ENCODE results near the gene CDK16.

CDK16 gene

GRCh38 chrX:47184486-47184885, 34.0 kb upstream of the CDK16 start (continued):
- TF ChIP-seq, protein P1, sequence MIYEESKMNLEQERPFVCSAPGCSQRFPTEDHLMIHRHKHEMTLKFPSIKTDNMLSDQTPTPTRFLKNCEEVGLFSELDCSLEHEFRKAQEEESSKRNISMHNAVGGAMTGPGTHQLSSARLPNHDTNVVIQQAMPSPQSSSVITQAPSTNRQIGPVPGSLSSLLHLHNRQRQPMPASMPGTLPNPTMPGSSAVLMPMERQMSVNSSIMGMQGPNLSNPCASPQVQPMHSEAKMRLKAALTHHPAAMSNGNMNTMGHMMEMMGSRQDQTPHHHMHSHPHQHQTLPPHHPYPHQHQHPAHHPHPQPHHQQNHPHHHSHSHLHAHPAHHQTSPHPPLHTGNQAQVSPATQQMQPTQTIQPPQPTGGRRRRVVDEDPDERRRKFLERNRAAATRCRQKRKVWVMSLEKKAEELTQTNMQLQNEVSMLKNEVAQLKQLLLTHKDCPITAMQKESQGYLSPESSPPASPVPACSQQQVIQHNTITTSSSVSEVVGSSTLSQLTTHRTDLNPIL (CRISPR knock-in tag; IDR thresholded peaks at IDR 0.05; ENCODE audit: low read depth), result no peak
- TF ChIP-seq GLIS3 (CRISPR knock-in tag; IDR thresholded peaks at IDR 0.05), result no peak
- TF ChIP-seq ZFP30 (CRISPR knock-in tag; IDR thresholded peaks at IDR 0.05), result no peak
- no peak for TF ChIP-seq ZC3H10 (CRISPR knock-in tag; IDR thresholded peaks at IDR 0.05)
- TF ChIP-seq ZNF70 (CRISPR knock-in tag; IDR thresholded peaks at IDR 0.05), result no peak
- TF ChIP-seq RARB (CRISPR knock-in tag; IDR thresholded peaks at IDR 0.05), result no peak
- TF ChIP-seq, protein P2, sequence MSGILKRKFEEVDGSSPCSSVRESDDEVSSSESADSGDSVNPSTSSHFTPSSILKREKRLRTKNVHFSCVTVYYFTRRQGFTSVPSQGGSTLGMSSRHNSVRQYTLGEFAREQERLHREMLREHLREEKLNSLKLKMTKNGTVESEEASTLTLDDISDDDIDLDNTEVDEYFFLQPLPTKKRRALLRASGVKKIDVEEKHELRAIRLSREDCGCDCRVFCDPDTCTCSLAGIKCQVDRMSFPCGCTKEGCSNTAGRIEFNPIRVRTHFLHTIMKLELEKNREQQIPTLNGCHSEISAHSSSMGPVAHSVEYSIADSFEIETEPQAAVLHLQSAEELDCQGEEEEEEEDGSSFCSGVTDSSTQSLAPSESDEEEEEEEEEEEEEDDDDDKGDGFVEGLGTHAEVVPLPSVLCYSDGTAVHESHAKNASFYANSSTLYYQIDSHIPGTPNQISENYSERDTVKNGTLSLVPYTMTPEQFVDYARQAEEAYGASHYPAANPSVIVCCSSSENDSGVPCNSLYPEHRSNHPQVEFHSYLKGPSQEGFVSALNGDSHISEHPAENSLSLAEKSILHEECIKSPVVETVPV (CRISPR knock-in tag; IDR thresholded peaks at IDR 0.05), result no peak
- no peak for TF ChIP-seq TOX (CRISPR knock-in tag; IDR thresholded peaks at IDR 0.05; ENCODE audit: borderline replicate concordance)
- no peak for TF ChIP-seq PPARA (CRISPR knock-in tag; IDR thresholded peaks at IDR 0.05; ENCODE audit: borderline replicate concordance)
- no peak for TF ChIP-seq TCF4 (CRISPR knock-in tag; IDR thresholded peaks at IDR 0.05; ENCODE audit: borderline replicate concordance)

- no peak for ATAC-seq
- TF ChIP-seq TOX (CRISPR knock-in tag; IDR thresholded peaks at IDR 0.05; ENCODE audit: borderline replicate concordance) (no peak), ARNTL (CRISPR knock-in tag; IDR thresholded peaks at IDR 0.05; ENCODE audit: borderline replicate concordance, low read depth) (no peak), GLIS3 (CRISPR knock-in tag; IDR thresholded peaks at IDR 0.05) (no peak), TSHZ2 (CRISPR knock-in tag; IDR thresholded peaks at IDR 0.05) (no peak), ZFP30 (CRISPR knock-in tag; IDR thresholded peaks at IDR 0.05) (no peak), TCF4 (CRISPR knock-in tag; IDR thresholded peaks at IDR 0.05; ENCODE audit: borderline replicate concordance) (no peak), PATZ1 (CRISPR knock-in tag; IDR thresholded peaks at IDR 0.05; ENCODE audit: borderline replicate concordance) (no peak), SNAI2 (CRISPR knock-in tag; IDR thresholded peaks at IDR 0.05) (no peak)
- TF ChIP-seq, protein P2 (CRISPR knock-in tag; IDR thresholded peaks at IDR 0.05), result no peak
- TF ChIP-seq, protein P3, sequence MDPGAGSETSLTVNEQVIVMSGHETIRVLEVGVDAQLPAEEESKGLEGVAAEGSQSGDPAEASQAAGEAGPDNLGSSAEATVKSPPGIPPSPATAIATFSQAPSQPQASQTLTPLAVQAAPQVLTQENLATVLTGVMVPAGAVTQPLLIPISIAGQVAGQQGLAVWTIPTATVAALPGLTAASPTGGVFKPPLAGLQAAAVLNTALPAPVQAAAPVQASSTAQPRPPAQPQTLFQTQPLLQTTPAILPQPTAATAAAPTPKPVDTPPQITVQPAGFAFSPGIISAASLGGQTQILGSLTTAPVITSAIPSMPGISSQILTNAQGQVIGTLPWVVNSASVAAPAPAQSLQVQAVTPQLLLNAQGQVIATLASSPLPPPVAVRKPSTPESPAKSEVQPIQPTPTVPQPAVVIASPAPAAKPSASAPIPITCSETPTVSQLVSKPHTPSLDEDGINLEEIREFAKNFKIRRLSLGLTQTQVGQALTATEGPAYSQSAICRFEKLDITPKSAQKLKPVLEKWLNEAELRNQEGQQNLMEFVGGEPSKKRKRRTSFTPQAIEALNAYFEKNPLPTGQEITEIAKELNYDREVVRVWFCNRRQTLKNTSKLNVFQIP (CRISPR knock-in tag; IDR thresholded peaks at IDR 0.05; ENCODE audit: borderline replicate concordance, low read depth), result no peak
- TF ChIP-seq, protein P1 (CRISPR knock-in tag; IDR thresholded peaks at IDR 0.05; ENCODE audit: low read depth), result no peak
Observed at GRCh38 chrX:47185241-47185640, 33.2 kb upstream of the CDK16 start.

Measured in SK-N-SH treated with all-trans-retinoic acid at 6 μM for 48 hours (cell line).